Measurements from ENCODE around the gene MNT.

Gene MNT

DNA sequence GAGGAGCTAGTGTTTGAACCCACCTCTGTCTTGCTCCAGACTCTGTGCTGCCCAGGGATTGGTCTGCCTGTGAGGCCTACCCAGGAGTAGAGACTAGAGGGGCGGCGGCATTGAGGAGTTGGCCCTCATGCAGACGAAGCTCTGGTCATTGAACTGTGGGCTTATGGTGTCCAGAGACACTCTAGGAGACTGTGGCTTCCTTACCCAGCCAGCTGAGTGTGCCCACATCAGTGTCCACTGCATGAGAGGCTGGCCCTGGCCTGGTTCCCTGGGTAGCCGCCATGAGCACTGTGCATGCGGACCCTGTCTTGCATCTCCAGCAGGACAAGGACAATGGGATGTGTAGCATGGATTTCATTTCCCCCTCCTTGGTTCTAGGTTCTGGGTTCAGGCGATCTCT lies 49.6 kb downstream of the MNT start:
- TF ChIP-seq, protein P1, sequence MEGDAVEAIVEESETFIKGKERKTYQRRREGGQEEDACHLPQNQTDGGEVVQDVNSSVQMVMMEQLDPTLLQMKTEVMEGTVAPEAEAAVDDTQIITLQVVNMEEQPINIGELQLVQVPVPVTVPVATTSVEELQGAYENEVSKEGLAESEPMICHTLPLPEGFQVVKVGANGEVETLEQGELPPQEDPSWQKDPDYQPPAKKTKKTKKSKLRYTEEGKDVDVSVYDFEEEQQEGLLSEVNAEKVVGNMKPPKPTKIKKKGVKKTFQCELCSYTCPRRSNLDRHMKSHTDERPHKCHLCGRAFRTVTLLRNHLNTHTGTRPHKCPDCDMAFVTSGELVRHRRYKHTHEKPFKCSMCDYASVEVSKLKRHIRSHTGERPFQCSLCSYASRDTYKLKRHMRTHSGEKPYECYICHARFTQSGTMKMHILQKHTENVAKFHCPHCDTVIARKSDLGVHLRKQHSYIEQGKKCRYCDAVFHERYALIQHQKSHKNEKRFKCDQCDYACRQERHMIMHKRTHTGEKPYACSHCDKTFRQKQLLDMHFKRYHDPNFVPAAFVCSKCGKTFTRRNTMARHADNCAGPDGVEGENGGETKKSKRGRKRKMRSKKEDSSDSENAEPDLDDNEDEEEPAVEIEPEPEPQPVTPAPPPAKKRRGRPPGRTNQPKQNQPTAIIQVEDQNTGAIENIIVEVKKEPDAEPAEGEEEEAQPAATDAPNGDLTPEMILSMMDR (conservative IDR thresholded peaks at IDR 0.05) = no peak
- no peak overlapping the region for H3K27ac ChIP-seq

DNA sequence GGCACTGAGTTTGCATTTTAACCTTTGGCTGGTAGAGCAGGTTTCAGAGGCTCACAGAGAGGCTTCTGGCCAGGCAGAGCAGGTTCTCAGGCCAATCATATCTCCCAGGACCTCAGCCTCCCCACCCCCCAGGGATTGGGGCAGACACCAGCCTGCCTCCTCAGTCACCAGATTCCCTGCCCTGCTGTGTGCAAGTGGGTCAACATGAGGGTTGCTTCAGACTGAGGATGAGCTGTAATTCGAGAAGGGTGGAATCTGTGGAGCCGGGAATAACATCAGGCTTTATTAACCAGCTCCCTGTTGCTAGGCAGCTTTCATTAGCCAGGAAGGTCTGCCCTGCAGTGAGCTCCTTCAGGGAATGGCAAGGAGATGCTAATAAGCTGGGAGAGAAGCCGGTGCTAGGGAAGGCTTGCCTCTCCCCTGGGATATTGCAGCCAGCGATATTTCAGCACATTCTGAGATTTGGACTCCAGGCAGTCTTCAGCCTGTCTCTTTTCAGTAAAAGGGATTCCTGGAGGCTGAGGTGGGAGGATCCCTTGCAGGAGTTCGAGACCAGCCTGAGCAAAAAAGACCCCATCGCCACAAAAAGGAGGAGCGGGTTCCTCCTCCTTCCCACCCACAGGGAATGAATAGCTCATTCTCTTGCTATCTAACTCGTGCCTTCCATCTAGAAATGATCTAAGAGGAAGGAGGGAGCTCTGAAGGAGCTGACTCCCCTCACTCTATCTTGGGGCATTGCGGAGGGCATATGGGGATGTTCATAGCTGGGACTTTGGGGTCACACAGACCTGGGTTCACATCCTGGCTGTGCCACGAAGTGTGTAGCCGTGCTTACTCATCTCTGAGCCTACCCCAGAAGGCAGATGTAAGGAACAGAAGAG lies 52.8 kb downstream of the MNT start:
- peak overlapping the region; percentile 88 for H3K27ac ChIP-seq
- TF ChIP-seq, protein P1 (conservative IDR thresholded peaks at IDR 0.05) = no peak

DNA sequence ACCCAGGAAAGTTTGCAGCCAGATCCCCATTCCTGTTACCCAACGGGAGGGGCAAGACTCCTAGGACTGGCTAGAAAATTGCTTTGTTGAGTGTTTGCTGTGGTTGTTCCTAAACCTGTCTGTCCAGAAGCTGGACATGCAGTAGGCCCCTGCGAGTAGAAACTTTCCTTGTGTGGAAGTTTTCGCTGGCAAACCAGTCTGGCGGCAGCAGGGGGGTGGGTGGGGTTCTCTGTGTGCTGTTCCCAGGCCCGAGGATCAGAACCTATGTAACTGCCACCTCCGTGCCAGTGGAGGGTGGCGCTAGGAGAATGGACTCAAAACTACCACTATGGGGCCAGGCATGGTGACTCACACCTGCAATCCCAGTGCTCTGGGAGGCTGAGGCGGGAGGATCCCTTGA lies 54.4 kb downstream of the MNT start:
- TF ChIP-seq, protein P1 (conservative IDR thresholded peaks at IDR 0.05) = no peak
- H3K27ac ChIP-seq = peak overlapping the region; percentile 88

DNA sequence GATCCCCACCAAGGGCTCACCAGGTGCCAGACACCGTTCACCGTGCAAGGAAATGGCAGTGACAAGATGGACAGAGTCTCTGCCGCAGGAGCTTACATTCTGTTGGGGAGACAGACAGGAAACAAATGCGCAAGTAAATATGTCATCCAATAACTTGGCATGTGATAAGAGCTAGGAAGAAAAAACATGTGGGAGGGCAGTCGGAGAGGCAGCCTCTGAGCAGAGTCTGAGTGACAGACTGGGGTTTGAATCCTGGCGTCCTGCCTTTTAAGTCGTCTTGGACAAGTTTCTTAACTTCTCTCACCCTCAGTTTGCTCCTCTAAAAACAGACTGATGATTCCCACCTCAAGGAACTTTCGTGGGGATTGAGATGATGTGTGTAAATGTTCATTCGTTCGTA lies 56.3 kb downstream of the MNT start:
- peak overlapping the region; percentile 65 for H3K27ac ChIP-seq
- TF ChIP-seq, protein P1 (conservative IDR thresholded peaks at IDR 0.05) = no peak

DNA sequence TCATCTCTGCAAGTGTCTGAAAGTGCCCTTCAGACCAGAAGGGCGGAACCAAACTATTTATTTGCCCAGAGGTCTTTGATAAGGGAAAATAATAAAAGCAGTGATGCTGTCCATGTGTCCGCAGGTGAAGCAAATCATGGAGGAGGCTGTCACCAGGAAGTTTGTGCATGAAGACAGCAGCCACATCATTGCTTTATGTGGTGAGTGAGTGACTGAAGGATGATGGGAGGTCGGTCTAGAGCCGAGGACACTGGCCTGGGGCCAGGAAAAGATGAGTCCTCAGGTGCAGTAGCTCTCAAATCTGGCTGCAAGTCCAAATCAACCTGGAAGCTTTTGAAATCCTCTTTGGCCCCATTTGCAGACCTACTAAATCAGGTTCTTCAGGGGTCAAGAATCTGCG lies 57.4 kb downstream of the MNT start:
- TF ChIP-seq, protein P1 (conservative IDR thresholded peaks at IDR 0.05) = no peak
- H3K27ac ChIP-seq = peak overlapping the region; percentile 65

DNA sequence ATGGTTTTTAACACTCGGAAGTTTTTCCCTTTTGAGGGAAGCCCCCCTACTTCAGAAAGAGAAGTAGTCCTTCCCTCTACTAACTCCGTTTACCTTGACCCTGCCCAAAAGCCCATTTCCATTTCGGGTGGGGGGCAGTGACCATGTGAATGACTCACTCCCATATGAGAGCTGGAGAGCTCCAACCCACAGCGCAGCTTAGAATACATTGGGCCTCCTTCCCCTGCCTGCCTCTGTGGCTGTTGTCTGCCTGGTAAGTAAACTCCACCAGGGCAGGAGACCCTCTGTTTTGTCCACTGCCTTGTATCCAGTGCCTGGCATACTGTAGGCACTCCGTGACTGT lies 62.6 kb downstream of the MNT start:
- TF ChIP-seq, protein P1 (conservative IDR thresholded peaks at IDR 0.05) = no peak
- peak overlapping the region; percentile 98 for H3K27ac ChIP-seq

DNA sequence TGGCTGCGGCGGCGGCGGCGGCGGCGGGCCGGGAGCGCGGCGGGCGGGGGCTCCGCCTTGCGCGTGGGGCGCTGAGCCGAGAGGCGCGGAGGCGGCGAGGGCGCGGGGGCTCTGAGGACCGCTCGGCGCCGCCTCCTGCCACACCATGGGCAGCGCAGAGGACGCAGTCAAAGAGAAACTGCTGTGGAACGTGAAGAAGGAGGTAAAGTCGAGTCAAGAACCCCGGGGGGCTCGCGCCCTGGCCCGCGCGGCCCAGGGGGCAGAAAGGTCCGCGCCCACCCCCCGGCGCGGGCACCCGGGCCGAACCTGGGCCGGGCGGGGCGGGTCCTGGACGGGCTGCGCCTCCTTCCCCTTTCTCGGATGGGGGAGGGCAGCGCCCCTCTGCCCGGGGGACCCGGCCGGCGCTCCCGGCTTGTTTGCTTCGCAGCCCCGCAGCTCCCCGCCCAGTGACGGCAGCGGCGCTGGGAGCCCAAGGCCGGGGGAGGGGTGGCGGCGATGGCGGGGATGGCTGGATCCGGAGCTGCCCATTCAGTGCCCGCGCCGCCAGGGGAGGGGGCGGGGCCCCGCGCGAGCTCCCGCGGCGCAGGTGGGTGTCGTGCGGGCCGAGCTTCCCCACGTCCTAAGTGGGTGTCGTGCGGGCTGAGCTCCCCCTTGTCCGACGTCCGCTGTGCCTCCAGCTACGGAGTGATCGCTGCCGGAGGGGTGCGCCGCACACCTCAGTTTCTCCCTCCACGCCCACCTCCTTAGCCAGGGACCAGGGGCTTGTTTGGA lies 63.1 kb downstream of the MNT start:
- TF ChIP-seq, protein P1 (conservative IDR thresholded peaks at IDR 0.05) = no peak
- peak overlapping the region; percentile 98 for H3K27ac ChIP-seq

Data from VCaP (cell line).